Measurements from ENCODE around the gene SLC25A41.

The SLC25A41 gene

DNA sequence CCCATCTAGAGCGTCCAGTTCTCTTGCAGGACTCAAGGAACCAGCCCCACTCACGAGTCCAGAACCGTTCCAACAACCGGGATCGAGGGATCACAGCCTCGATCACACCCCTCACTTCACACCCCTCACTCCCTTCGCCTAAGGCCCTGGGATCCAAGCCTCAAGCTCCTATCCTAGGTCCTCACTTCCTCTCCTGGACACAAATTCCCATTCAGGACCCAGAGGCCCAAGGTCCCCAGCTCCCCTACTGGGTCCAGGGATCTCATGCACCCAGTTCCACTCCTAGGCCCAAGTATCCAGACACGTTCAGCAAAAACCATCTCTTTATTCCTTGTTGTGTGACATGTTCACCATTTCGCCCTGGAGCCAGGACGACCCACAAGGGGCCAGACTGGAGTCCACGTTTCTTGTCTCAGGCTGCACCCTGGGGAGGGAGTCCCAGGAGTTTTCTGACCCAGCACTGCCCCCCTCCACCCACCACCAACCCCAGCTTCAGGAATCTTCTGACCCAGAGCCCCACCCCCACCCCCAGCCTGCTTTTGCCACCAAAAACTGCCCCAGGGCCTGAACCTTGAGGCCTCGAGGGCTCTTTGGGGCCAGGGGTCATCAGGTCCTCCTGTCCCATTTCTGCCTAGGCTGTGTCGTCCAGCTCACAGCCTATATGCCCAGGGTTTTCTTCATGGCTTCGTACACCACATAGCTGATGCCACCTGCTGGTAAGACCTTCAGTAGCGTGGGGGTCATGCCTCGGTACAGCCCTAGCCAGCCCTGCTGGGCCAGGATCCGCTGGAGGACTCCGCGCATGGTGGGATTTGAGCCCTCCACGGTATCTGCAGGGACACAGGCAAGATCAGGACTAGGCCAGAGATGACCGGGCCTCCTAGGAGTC, 7.6 kb downstream of the SLC25A41 start:
- no peak for DNase-seq

- DNase-seq = peak; percentile 96 to 100 (median 99)
Measured at GRCh38 chr19:6424939-6425731, 8.4 kb downstream of the SLC25A41 start.

- peak in 3 of 6 experiments; percentile 28 to 38 (median 34) for DNase-seq
Measured at GRCh38 chr19:6424195-6424938, 9.2 kb downstream of the SLC25A41 start, which contains the start of gene KHSRP. Gene KHSRP (minus strand): TSS chr19:6424811. CDS start chr19:6424701, 110 bp downstream.

GRCh38 chr19:6423499-6424194, 9.9 kb downstream of the SLC25A41 start:
- peak in 1 of 6 experiments; percentile 25 for DNase-seq

DNA sequence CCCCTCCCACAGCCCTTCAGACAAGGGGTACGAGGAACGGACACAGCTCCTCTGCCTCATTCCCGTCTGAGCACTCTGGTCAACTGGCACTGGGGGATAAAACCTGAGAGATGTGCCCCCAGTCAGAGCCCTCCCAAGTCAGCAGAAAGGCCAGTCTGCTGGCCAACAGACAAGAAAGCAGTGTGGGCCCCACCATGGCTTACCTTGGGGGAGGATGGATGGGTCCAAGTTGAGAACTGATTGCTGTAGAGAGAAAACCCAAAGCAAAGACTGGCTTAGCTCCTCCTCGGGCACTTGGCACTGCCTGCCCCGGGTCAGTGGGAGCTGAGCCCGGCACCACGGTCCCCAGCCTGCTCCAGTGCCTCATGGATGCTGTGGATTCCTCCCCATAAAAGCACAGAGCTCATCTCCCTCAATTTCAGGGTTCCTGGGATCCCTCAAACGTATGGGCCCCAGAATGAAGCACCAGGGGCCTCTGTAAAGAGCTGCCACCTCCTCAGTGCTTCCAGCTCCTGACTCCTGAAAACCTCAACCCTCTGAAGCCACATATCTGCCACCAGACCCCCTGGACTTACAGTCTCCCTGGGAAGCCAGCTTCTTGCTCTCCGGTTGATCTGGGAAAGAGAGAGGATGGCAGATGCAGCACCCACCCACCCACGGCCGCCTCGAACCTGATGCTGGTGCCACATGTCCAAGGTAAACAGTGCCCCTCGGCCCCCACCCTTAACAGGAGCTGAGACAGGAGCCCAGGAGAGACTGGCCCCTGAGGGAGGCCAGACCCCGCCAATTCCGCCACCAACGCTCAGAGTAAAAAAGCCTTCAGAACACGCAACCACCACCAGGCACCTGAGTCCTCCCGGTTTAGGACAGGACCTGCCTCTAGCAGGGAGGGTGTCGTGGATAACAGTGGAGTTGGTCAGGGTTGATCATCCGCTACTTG, 12.2 kb downstream of the SLC25A41 start:
- DNase-seq = no peak

GRCh38 chr19:6418562-6418932, 15.0 kb downstream of the SLC25A41 start:
- DNase-seq = no peak

GRCh38 chr19:6417713-6418561, 15.6 kb downstream of the SLC25A41 start:
- no peak for DNase-seq

- DNase-seq = no peak
Measured at GRCh38 chr19:6416658-6417405, 16.7 kb downstream of the SLC25A41 start.

GRCh38 chr19:6415591-6416190, 17.9 kb downstream of the SLC25A41 start:
- no peak for DNase-seq

DNA sequence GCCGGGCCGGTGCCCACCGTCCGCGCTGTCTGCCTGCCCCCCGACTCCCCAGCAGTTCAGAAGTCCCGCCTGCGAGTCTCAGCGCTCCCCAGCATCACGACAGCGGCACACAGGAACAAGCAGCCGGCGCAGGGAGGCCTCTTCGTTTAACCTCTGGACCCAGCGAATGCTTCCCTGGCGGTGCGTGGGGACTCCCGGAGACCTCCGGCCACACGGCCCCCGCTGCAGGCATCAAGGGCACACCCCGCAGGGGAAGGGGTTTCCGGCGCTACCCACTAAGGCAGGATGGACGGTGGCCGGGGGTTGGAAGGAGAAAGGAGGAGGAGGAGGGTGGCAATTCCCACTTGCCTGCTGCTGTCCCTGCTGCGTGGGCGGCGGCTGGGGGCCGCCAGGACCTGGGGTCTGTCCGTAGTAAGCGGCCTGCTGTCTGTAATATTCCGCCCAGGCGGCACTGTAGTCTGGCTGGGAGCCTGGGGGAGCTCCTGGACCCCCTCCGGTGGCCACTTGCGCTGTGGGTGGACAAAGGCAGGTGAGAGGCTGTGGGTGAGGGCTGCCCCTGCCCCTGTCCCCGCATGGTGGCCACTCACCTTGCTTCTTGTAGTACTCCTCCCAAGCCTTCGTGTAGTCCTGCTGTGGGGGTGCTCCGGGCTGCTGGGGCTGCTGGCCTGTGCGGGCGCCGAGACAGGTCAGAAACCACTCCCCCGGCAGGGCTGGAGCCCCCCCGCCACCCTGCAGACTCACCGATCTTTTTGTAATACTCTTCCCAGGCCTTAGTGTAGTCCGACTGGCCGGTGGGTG, 18.6 kb downstream of the SLC25A41 start:
- DNase-seq = no peak

DNA sequence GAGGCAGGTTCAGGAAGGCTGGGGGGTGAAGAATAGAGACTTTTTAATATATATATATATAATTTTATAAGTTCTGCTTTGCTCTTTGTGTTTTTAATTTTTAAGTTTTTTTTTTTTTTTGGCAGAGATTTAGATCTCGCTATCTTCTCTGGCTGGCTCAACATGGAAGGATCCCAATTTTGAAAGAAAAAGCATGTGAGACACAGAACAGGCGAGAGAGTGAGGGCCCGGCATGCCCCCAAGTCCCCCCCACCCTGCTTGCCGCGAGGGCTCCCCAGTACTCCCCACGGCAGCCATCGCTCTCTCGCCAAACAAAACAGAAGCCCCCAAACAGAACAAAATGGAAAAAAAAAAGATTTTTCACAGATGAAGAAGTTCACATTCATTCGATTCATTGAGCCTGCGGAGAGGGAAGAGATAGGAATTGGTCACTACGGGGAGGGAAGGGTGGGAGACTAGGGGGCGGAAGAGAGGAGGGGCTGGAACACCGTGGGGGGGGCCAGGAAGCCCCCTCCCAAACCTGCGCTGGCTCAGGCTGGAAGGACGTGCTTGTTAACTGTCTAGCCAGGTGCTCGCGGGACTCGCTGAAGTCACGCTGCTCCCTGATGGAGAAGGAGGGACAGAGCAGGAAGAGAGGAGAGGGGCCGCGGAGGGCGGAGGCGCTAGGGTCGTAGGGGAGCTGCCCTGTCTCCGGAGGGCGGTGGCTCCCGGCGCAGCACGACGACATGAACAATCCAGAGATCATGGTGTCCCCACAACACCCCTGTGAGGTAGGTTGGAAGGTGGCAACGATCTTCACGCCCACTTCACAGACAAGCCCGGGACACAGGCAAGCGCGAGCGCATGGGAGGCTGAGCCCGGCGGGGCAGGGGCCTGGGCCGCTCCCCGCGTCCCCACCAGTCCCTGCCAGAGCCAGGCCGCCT, 19.6 kb downstream of the SLC25A41 start:
- DNase-seq = no peak

DNA sequence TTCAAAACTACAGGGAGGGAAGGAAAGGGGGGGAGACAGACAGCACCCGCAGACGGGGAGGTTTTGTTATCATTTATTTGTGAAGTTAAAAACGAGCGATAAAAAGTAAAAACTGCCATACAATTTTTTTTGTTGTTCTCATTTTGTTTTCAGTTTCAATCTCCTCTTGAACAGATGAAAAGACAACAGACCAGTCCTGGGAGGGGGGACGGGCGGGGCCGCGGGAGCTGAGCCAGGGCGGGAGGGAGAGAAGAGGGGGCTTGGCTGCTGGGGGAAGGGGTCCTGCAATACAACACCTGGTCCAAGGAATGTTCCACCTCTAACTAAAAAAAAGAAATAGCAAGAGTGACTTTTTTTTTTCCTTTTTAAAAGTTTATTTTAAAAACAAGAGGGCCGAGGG, 20.3 kb downstream of the SLC25A41 start:
- no peak for DNase-seq

GRCh38 chr19:6412447-6413091, 21.0 kb downstream of the SLC25A41 start:
- peak in 5 of 6 experiments; percentile 22 to 49 (median 35) for DNase-seq

GRCh38 chr19:6412061-6412446, 21.5 kb downstream of the SLC25A41 start:
- DNase-seq = no peak

GRCh38 chr19:6409346-6409745, 24.2 kb downstream of the SLC25A41 start:
- no peak for DNase-seq

DNA sequence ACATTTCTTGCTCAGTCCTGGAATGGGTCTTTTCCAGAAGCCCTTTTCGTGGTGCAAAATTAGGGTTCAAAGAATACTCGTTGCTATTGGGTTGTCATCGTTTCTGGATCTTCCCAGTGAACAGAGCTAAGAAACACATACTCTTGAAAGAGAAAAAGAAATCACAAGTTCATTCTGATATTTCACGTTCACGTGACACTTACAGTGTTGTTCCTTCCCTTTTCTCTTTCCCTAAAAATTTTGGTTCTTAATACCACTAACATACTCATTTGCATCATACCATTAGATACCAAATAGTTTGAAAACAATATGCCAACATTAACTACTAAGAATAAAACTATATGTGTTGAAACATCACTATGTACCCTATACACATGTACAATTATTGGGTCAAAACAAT, 27.2 kb downstream of the SLC25A41 start:
- DNase-seq = no peak

All from stimulated activated naive CD4-positive, alpha-beta T cell (primary cell).